Colonic mucosa (tissue), 4 donors: ENCODE data around the gene ASTN2. TPM values are rescaled to one million over a fixed set of nuclear protein-coding genes. Genes with fewer than 3 reads are reported as not detected.

Experiments
- DNase-seq: peaks from one replicate; pipeline ENCODE4 v3.0.0-alpha.2; 2020
- H3K27ac ChIP-seq: fragments of 200-600 bp; one replicate; pipeline ENCODE4 v1.8.0; 2021
- H3K27me3 ChIP-seq: fragments of 200-600 bp; one replicate; pipeline ENCODE4 v1.8.0; 2021
- H3K36me3 ChIP-seq: fragments of 200-600 bp; one replicate; pipeline ENCODE4 v1.8.0; 2021
- H3K4me1 ChIP-seq: fragments of 200-600 bp; one replicate; pipeline ENCODE4 v1.8.0; 2021; ENCODE audit warnings: mild to moderate bottlenecking
- H3K4me3 ChIP-seq: fragments of 200-600 bp; one replicate; pipeline ENCODE4 v1.8.0; 2021
- H3K9ac ChIP-seq, 2 donors: one replicate each; pipeline ENCODE4 v1.7.0; 2013; ENCODE audit warnings: control low read depth in 2 of 2, low read depth in 2 of 2, low read length in 2 of 2
- H3K9me3 ChIP-seq: fragments of 200-600 bp; one replicate; pipeline ENCODE4 v1.8.0; 2021
- intact Hi-C: fragments of 100-400 bp; cut with DNase I; formaldehyde crosslinking; loops from one replicate; pipeline ENCODE4 v1.14.1; 2022
- total RNA-seq, 2 donors: library from RNA; stranded (reverse); fragmentation: NEBNext Ultra II Directional in 1 of 2; extraction: Animal tissue kit (Norgen Biotek cat#: 25700) in 1 of 2; gene quantifications; one replicate each; pipeline ENCODE4 v1.2.1, GENCODE V29; 2021
- TF ChIP-seq, protein P1 (sequence below): fragments of 200-600 bp; IDR thresholded peaks from one replicate; pipeline ENCODE4 v1.8.0; 2022; ENCODE audit warnings: antibody characterized with exemption, mild to moderate bottlenecking
- donor health status: healthy.
- donor health status: DM: no; HTN: no; CAD: no.
- donor health status: DM: no; HTN: no; CAD: no.

Gene ASTN2
- total RNA-seq, 2 donors from 2014 or later = 2.5 to 6.1 TPM

DNA sequence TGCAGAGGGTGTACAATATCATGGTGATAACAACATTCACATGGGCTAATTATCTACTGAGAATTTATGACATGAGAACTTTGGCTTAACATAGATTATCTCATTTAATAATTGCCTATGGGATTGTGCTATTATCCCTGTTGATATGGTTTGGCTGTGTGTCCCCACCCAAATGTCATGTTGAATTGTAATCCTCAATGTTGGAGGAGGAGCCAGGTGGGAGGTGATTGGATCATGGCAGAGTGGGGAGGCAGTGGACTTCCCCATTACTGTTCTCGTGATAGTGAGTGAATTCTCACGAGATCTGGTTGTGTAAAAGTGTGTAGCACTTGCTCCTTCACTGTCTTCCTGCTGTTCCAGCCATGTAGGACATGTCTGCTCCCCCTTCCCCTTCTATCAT is 541.4 kb downstream of the ASTN2 start:
- Histone ChIP-seq H3K4me1 (no peaks in the 10 kb centered on the region), H3K27ac (no peak overlapping the region), H3K4me3 (no peak overlapping the region), H3K9me3 (peaks cover 5% of the 10 kb centered on the region), H3K9ac (no peak overlapping the region), H3K36me3 (no peaks in the 10 kb centered on the region), H3K27me3 (no peaks in the 10 kb centered on the region)
- TF ChIP-seq, protein P1, sequence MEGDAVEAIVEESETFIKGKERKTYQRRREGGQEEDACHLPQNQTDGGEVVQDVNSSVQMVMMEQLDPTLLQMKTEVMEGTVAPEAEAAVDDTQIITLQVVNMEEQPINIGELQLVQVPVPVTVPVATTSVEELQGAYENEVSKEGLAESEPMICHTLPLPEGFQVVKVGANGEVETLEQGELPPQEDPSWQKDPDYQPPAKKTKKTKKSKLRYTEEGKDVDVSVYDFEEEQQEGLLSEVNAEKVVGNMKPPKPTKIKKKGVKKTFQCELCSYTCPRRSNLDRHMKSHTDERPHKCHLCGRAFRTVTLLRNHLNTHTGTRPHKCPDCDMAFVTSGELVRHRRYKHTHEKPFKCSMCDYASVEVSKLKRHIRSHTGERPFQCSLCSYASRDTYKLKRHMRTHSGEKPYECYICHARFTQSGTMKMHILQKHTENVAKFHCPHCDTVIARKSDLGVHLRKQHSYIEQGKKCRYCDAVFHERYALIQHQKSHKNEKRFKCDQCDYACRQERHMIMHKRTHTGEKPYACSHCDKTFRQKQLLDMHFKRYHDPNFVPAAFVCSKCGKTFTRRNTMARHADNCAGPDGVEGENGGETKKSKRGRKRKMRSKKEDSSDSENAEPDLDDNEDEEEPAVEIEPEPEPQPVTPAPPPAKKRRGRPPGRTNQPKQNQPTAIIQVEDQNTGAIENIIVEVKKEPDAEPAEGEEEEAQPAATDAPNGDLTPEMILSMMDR = no peak
- DNase-seq = no peak
- intact Hi-C loops = no loop called here

DNA sequence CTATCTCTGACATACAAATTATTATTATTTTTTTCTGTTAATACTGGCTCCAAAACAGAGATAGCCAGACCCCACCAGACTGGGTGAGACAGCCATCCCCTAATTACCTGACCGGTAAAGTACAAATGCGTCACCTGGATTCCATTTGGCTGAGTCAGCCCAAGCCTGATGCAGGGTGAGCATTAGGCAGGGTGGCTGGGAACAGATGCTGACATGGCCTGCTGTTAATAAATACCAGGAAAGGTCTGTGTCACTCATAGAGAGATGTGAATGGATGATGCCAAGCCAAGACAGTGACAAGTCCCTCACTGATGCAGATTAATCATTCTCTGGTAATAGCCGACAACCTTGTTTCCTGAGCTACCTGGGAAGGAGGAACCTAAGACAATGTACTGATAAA is 544.3 kb downstream of the ASTN2 start:
- DNase-seq = no peak
- no peak overlapping the region for H3K9ac ChIP-seq
- TF ChIP-seq, protein P1 = no peak
- no peak overlapping the region for H3K27ac ChIP-seq
- H3K27me3 ChIP-seq = no peaks in the 10 kb centered on the region
- H3K4me1 ChIP-seq = no peaks in the 10 kb centered on the region
- intact Hi-C loops = no loop called here
- H3K9me3 ChIP-seq = no peaks in the 10 kb centered on the region
- H3K4me3 ChIP-seq = no peak overlapping the region
- H3K36me3 ChIP-seq = no peaks in the 10 kb centered on the region

GRCh38 chr9:116868201-116868600 is 546.7 kb downstream of the ASTN2 start:
- Histone ChIP-seq H3K36me3 (no peaks in the 10 kb centered on the region), H3K9me3 (no peaks in the 10 kb centered on the region), H3K27ac (no peak overlapping the region), H3K9ac (no peak overlapping the region), H3K4me1 (no peaks in the 10 kb centered on the region), H3K4me3 (no peak overlapping the region), H3K27me3 (no peaks in the 10 kb centered on the region)
- intact Hi-C loops = loop anchor here (10.0 kb wide), 1 partner anchor 1273 kb away; no protein-coding TSS in a partner anchor
- TF ChIP-seq, protein P1 = no peak
- peak; percentile 17 for DNase-seq

GRCh38 chr9:116861321-116861720 is 553.5 kb downstream of the ASTN2 start:
- Histone ChIP-seq H3K36me3 (no peaks in the 10 kb centered on the region), H3K4me1 (no peaks in the 10 kb centered on the region), H3K27me3 (no peaks in the 10 kb centered on the region), H3K27ac (no peak overlapping the region), H3K9ac (no peak overlapping the region), H3K9me3 (no peaks in the 10 kb centered on the region), H3K4me3 (no peak overlapping the region)
- intact Hi-C loops = loop anchor here (5.0 to 10.0 kb wide), 2 partner anchors 124 to 1267 kb away; no protein-coding TSS in a partner anchor
- TF ChIP-seq, protein P1 = no peak
- DNase-seq = no peak

DNA sequence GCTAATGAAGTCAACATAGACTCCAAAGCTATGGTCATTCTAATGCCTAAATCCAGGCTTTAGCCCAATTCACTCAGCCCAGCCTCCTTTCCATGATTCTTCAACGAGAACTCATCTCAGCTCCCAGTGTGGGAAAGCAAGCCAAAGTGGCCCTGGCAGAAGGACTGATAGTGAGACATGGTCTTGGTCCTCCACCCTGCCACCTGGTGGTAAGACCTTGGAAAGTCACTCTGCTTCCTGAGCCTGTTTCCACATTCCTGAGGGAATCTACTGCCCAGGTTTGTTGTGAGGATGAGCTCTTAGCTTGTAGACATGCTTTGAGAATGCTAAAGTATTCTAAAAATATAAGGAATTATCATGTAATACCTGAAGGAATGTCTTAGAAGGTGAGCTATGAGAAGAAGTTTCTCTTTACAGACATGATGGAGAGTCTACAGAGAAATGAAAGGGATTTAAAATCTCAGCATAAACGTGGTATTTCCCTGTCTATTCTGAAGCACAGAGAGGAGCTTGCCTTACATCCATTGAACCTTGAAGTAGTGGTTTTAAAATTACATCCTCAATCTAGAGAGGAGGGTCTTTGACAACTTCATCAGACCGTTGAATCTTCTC is 554.2 kb downstream of the ASTN2 start:
- no peak overlapping the region for H3K9ac ChIP-seq
- H3K27me3 ChIP-seq = no peaks in the 10 kb centered on the region
- intact Hi-C loops = loop anchor here (5.0 to 10.0 kb wide), 2 partner anchors 123 to 1266 kb away; no protein-coding TSS in a partner anchor
- TF ChIP-seq, protein P1 = peak; percentile 67
- no peaks in the 10 kb centered on the region for H3K9me3 ChIP-seq
- DNase-seq = peak; percentile 64
- no peaks in the 10 kb centered on the region for H3K4me1 ChIP-seq
- no peak overlapping the region for H3K27ac ChIP-seq
- H3K36me3 ChIP-seq = no peaks in the 10 kb centered on the region
- H3K4me3 ChIP-seq = no peak overlapping the region
